HFFc6 (cell line): ENCODE data around the gene ZNF396. TPM values are rescaled to one million over a fixed set of nuclear protein-coding genes. Genes with fewer than 3 reads are reported as not detected.

Experiments
- DNase-seq: peaks from one replicate; pipeline ENCODE4 v3.0.0-alpha.2; 2018
- H3K27ac Mint-ChIP-seq: 2 replicates; pipeline ENCODE4 v1.8.0; 2020; ENCODE audit warnings: mild to moderate bottlenecking, mixed read lengths
- H3K27me3 Mint-ChIP-seq: 2 replicates; pipeline ENCODE4 v1.8.0; 2021; ENCODE audit warnings: mild to moderate bottlenecking, moderate library complexity, mixed read lengths; ENCODE audit not compliant: insufficient read depth
- H3K36me3 Mint-ChIP-seq: 2 replicates; pipeline ENCODE4 v1.8.0; 2021; ENCODE audit warnings: low read depth, mixed read lengths
- H3K4me1 Mint-ChIP-seq: 2 replicates; pipeline ENCODE4 v1.8.0; 2020; ENCODE audit warnings: low read depth, mixed read lengths
- H3K4me3 Mint-ChIP-seq: 2 replicates; pipeline ENCODE4 v1.8.0; 2020; ENCODE audit warnings: mild to moderate bottlenecking, moderate library complexity, mixed read lengths
- H3K9me3 Mint-ChIP-seq: 2 replicates; pipeline ENCODE4 v1.8.0; 2020; ENCODE audit warnings: mild to moderate bottlenecking, mixed read lengths
- total RNA-seq, 6 experiments: library from RNA; stranded (reverse); fragmentation: NEBNext Ultra II Directional; extraction: Animal tissue kit (Norgen Biotek cat#: 25700); gene quantifications; 2 replicates in 1 of 6; 3 replicates in 5 of 6; pipeline ENCODE4 v1.2.3, GENCODE V29; 2021
- TF ChIP-seq, protein P1 (sequence below): fragments of 200-600 bp; sonication (generic); IDR thresholded peaks from 2 replicates; pipeline ENCODE4 v1.5.0; 2021; ENCODE audit warnings: antibody characterized with exemption, mild to moderate bottlenecking

Gene ZNF396
- total RNA-seq, 6 experiments from 2014 or later, result 0.26 to 0.66 (median 0.55) TPM

DNA sequence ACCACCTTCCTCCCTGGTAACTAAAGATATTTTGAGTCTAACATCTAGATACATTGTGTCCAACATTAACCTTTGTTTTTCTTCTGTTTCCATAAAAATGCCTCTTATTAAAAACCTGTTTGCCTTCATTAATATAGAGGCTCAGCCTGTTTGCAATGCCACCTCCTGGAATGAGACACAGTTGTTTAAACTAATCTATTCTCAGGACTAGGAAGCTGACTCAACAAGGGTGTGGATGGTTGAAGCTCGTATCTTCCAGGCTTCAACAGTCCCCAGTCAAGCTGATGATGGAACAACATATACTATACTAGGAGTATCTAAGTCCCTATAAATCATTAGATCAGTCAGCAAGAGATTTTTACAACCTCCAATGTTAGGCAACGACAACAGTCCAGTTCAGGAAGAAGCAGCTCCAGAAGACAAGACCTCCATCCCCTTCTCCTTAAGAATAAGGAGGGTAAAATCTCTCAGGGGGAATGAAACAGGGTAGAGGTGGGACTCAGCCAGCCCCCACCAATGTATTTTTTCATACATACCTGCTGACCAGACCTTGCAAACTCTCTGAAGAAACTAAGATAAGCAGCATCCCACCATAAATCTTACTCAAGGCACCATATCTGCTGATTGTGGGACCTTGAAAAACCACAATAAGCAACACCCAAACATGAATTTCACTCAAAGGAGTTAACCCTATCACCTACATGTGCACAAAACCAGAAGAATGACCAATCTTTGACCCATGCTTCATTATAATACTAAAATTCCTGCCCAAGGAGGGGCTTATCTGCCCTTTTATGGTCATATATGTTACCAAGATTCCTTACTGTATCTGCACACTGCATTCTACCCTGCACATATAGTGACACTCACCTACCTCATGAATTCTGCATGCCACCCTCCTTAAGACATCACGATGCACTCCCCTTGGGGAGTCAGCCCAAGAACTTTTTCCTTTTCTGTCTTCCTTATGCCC lies 54.4 kb downstream of the ZNF396 start:
- Mint-ChIP-seq H3K27me3 (no peaks in the 10 kb centered on the region), H3K4me3 (no peak overlapping the region), H3K9me3 (peaks cover 6% of the 10 kb centered on the region), H3K27ac (peak overlapping the region; percentile 51), H3K4me1 (peaks cover 40% of the 10 kb centered on the region), H3K36me3 (peaks cover 13% of the 10 kb centered on the region; the same call in 1 of the 2 replicates)
- peak; percentile 31 for DNase-seq
- TF ChIP-seq, protein P1, sequence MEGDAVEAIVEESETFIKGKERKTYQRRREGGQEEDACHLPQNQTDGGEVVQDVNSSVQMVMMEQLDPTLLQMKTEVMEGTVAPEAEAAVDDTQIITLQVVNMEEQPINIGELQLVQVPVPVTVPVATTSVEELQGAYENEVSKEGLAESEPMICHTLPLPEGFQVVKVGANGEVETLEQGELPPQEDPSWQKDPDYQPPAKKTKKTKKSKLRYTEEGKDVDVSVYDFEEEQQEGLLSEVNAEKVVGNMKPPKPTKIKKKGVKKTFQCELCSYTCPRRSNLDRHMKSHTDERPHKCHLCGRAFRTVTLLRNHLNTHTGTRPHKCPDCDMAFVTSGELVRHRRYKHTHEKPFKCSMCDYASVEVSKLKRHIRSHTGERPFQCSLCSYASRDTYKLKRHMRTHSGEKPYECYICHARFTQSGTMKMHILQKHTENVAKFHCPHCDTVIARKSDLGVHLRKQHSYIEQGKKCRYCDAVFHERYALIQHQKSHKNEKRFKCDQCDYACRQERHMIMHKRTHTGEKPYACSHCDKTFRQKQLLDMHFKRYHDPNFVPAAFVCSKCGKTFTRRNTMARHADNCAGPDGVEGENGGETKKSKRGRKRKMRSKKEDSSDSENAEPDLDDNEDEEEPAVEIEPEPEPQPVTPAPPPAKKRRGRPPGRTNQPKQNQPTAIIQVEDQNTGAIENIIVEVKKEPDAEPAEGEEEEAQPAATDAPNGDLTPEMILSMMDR, result no peak

Other genes starting within 250 kb of the ZNF396 start
- gene ZNF397, start 136.3 kb downstream of the ZNF396 start, total RNA-seq, result 10 to 100 TPM in 2 of 6 experiments, 1 to 10 TPM in 4; 8.7 to 10.2 (median 9.3) TPM
- gene ZSCAN30, start 87.1 kb downstream of the ZNF396 start, total RNA-seq, result 10 to 100 TPM; 10.9 to 16.1 (median 14.7) TPM
- gene ZNF24, start 32.9 kb downstream of the ZNF396 start, total RNA-seq, result 10 to 100 TPM; 34.4 to 40.0 (median 36.1) TPM
- 10 to 100 TPM; 10.4 to 13.3 (median 12.1) TPM for gene INO80C, start 120.6 kb upstream of the ZNF396 start, total RNA-seq
- 10 to 100 TPM; 36.4 to 48.2 (median 40.2) TPM for gene GALNT1, start 204.4 kb upstream of the ZNF396 start, total RNA-seq